ENCODE results near the gene MCTS1. TPM values are rescaled to one million over a fixed set of nuclear protein-coding genes. Genes with fewer than 3 reads are reported as not detected.
A peak's percentile ranks its signal among the peaks of the same experiment; 100 is the strongest.

MCTS1 gene
- total RNA-seq: 32.6 and 43.8 TPM in 2 replicates
- long read RNA-seq, transcript MCTS1-202 (6 exons, 1,018 nt): major isoform, 22 of 30 reads
- long read RNA-seq, partial matches to known transcripts: 0 of 30 reads
- long read RNA-seq, other reads (novel, unspliced or antisense): 6 of 30 reads

- Mint-ChIP-seq H3K36me3 (ENCODE audit: unreplicated experiment) (no peaks in the 10 kb centered on the region), H3K27me3 (ENCODE audit: unreplicated experiment) (no peaks in the 10 kb centered on the region), H3K4me1 (ENCODE audit: unreplicated experiment) (peaks cover 12% of the 10 kb centered on the region), H3K4me3 (ENCODE audit: unreplicated experiment) (peak within 1 kb of the TSS; percentile 86), H3K27ac (ENCODE audit: unreplicated experiment) (peak within 1 kb of the TSS; percentile 94), H3K9me3 (ENCODE audit: unreplicated experiment) (peaks cover 14% of the 10 kb centered on the region)
- peak; percentile 90 for DNase-seq (ENCODE audit: extremely low spot score, unreplicated experiment)
- TF ChIP-seq CTCF (IDR thresholded peaks at IDR 0.05): no peak
Measured at GRCh38 chrX:120603707-120604360, at the start of gene MCTS1. MCTS1 (plus strand) TSS chrX:120604101; CDS start chrX:120604237, 136 bp downstream.

- peaks cover 10% of the 10 kb centered on the region for H3K36me3 Mint-ChIP-seq (ENCODE audit: unreplicated experiment)
- H3K4me3 Mint-ChIP-seq (ENCODE audit: unreplicated experiment): no peak overlapping the region
- TF ChIP-seq CTCF (IDR thresholded peaks at IDR 0.05): no peak
- H3K27me3 Mint-ChIP-seq (ENCODE audit: unreplicated experiment): no peaks in the 10 kb centered on the region
- H3K27ac Mint-ChIP-seq (ENCODE audit: unreplicated experiment): no peak overlapping the region
- DNase-seq (ENCODE audit: extremely low spot score, unreplicated experiment): no peak
- H3K4me1 Mint-ChIP-seq (ENCODE audit: unreplicated experiment): peaks cover 24% of the 10 kb centered on the region
- no peaks in the 10 kb centered on the region for H3K9me3 Mint-ChIP-seq (ENCODE audit: unreplicated experiment)
Measured at GRCh38 chrX:120556251-120556650, 47.6 kb upstream of the MCTS1 start.

GRCh38 chrX:120559804-120560203 lies 44.1 kb upstream of the MCTS1 start:
- Mint-ChIP-seq H3K4me1 (ENCODE audit: unreplicated experiment) (peaks cover 22% of the 10 kb centered on the region), H3K36me3 (ENCODE audit: unreplicated experiment) (peaks cover 6% of the 10 kb centered on the region), H3K4me3 (ENCODE audit: unreplicated experiment) (peak overlapping the region; percentile 96), H3K27me3 (ENCODE audit: unreplicated experiment) (no peaks in the 10 kb centered on the region), H3K27ac (ENCODE audit: unreplicated experiment) (peak overlapping the region; percentile 98), H3K9me3 (ENCODE audit: unreplicated experiment) (no peaks in the 10 kb centered on the region)
- no peak for TF ChIP-seq CTCF (IDR thresholded peaks at IDR 0.05)
- no peak for DNase-seq (ENCODE audit: extremely low spot score, unreplicated experiment)

- no peak for TF ChIP-seq CTCF (IDR thresholded peaks at IDR 0.05)
- Mint-ChIP-seq H3K27ac (ENCODE audit: unreplicated experiment) (peak overlapping the region; percentile 98), H3K36me3 (ENCODE audit: unreplicated experiment) (peaks cover 6% of the 10 kb centered on the region), H3K4me3 (ENCODE audit: unreplicated experiment) (peak overlapping the region; percentile 96), H3K4me1 (ENCODE audit: unreplicated experiment) (peaks cover 19% of the 10 kb centered on the region), H3K9me3 (ENCODE audit: unreplicated experiment) (no peaks in the 10 kb centered on the region), H3K27me3 (ENCODE audit: unreplicated experiment) (no peaks in the 10 kb centered on the region)
- DNase-seq (ENCODE audit: extremely low spot score, unreplicated experiment): no peak
Measured at GRCh38 chrX:120560405-120560841, 43.5 kb upstream of the MCTS1 start.

GRCh38 chrX:120560842-120561633 lies 42.9 kb upstream of the MCTS1 start, which contains the start of gene CUL4B:
CUL4B (minus strand) TSS chrX:120560962; CDS start chrX:120560638, 324 bp downstream.
- H3K9me3 Mint-ChIP-seq (ENCODE audit: unreplicated experiment): no peaks in the 10 kb centered on the region
- H3K4me3 Mint-ChIP-seq (ENCODE audit: unreplicated experiment): peak within 1 kb of the TSS; percentile 96
- DNase-seq (ENCODE audit: extremely low spot score, unreplicated experiment): peak; percentile 97
- peaks cover 18% of the 10 kb centered on the region for H3K4me1 Mint-ChIP-seq (ENCODE audit: unreplicated experiment)
- peaks cover 6% of the 10 kb centered on the region for H3K36me3 Mint-ChIP-seq (ENCODE audit: unreplicated experiment)
- H3K27ac Mint-ChIP-seq (ENCODE audit: unreplicated experiment): peak within 1 kb of the TSS; percentile 98
- TF ChIP-seq CTCF (IDR thresholded peaks at IDR 0.05): no peak
- no peaks in the 10 kb centered on the region for H3K27me3 Mint-ChIP-seq (ENCODE audit: unreplicated experiment)
